ENCODE measurements around the gene INF2.
"Not testable (repeated sequence)": the region's sequence is repeated elsewhere in the genome, so short reads cannot be mapped to it uniquely, and the experiment has no call there.

GRCh38 chr14:104653130-104653920 lies 36.1 kb upstream of the INF2 start:
- TF ChIP-seq, protein P1, sequence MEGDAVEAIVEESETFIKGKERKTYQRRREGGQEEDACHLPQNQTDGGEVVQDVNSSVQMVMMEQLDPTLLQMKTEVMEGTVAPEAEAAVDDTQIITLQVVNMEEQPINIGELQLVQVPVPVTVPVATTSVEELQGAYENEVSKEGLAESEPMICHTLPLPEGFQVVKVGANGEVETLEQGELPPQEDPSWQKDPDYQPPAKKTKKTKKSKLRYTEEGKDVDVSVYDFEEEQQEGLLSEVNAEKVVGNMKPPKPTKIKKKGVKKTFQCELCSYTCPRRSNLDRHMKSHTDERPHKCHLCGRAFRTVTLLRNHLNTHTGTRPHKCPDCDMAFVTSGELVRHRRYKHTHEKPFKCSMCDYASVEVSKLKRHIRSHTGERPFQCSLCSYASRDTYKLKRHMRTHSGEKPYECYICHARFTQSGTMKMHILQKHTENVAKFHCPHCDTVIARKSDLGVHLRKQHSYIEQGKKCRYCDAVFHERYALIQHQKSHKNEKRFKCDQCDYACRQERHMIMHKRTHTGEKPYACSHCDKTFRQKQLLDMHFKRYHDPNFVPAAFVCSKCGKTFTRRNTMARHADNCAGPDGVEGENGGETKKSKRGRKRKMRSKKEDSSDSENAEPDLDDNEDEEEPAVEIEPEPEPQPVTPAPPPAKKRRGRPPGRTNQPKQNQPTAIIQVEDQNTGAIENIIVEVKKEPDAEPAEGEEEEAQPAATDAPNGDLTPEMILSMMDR (conservative IDR thresholded peaks at IDR 0.05) = not testable (repeated sequence)
- TF ChIP-seq EZH2 (IDR thresholded peaks at IDR 0.05; ENCODE audit: low read depth) = not testable (repeated sequence)

All from PC-9 (cell line).